Measurements from ENCODE around the gene ADAMTSL5.

- TF ChIP-seq CTCF (IDR thresholded peaks at IDR 0.05) (no peak), EP300 (IDR thresholded peaks at IDR 0.05) (no peak)
These were observed 2.3 kb upstream of the ADAMTSL5 start for GRCh38 chr19:1514986-1515721.

All from sigmoid colon (tissue), 4 donors.